Nephron progenitor cell (in vitro differentiated cells): ENCODE results near the gene NHLH2.
A peak's percentile ranks its signal among the peaks of the same experiment; 100 is the strongest.

ENCODE experiments used
- DNase-seq: peaks from one replicate; pipeline ENCODE4 v3.0.0; 2021
- H3K27ac Mint-ChIP-seq: 2 replicates; pipeline ENCODE4 v1.8.0; 2021; ENCODE audit warnings: mild to moderate bottlenecking, moderate library complexity, mixed read lengths
- H3K27me3 Mint-ChIP-seq: 2 replicates; pipeline ENCODE4 v1.8.0; 2021; ENCODE audit warnings: mild to moderate bottlenecking, low read depth, mixed read lengths; ENCODE audit not compliant: poor library complexity
- H3K36me3 Mint-ChIP-seq: 2 replicates; pipeline ENCODE4 v1.8.0; 2021; ENCODE audit warnings: low read depth, mixed read lengths
- H3K4me1 Mint-ChIP-seq: 2 replicates; pipeline ENCODE4 v1.8.0; 2021; ENCODE audit warnings: mixed read lengths
- H3K4me3 Mint-ChIP-seq: 2 replicates; pipeline ENCODE4 v1.8.0; 2021; ENCODE audit warnings: mild to moderate bottlenecking, moderate library complexity, mixed read lengths
- H3K9me3 Mint-ChIP-seq: 2 replicates; pipeline ENCODE4 v1.8.0; 2021; ENCODE audit warnings: mild to moderate bottlenecking, moderate library complexity, mixed read lengths
- CTCF ChIP-seq: fragments of 200-600 bp; sonication (generic); IDR thresholded peaks from 2 replicates; pipeline ENCODE4 v1.5.0; 2021; ENCODE audit warnings: antibody characterized with exemption

Gene NHLH2

GRCh38 chr1:115842948-115843347 is 2.0 kb upstream of the NHLH2 start:
- no peak for DNase-seq
- Mint-ChIP-seq H3K36me3 (no peaks in the 10 kb centered on the region), H3K4me3 (no peak overlapping the region), H3K27ac (no peak overlapping the region), H3K4me1 (peaks cover 4% of the 10 kb centered on the region), H3K27me3 (peaks cover 42% of the 10 kb centered on the region), H3K9me3 (no peaks in the 10 kb centered on the region)
- TF ChIP-seq CTCF = no peak

GRCh38 chr1:115839679-115840237 is 1.2 kb downstream of the NHLH2 start:
- H3K9me3 Mint-ChIP-seq = no peaks in the 10 kb centered on the region
- peak overlapping the region; percentile 89 for H3K4me3 Mint-ChIP-seq
- no peak for TF ChIP-seq CTCF
- peaks cover 74% of the 10 kb centered on the region for H3K27me3 Mint-ChIP-seq
- peaks cover 4% of the 10 kb centered on the region for H3K4me1 Mint-ChIP-seq
- no peak overlapping the region for H3K27ac Mint-ChIP-seq
- no peaks in the 10 kb centered on the region for H3K36me3 Mint-ChIP-seq
- no peak for DNase-seq

GRCh38 chr1:115839029-115839678 is 1.8 kb downstream of the NHLH2 start:
- TF ChIP-seq CTCF = no peak
- H3K4me3 Mint-ChIP-seq = peak overlapping the region; percentile 89
- peaks cover 78% of the 10 kb centered on the region for H3K27me3 Mint-ChIP-seq
- H3K4me1 Mint-ChIP-seq = peaks cover 4% of the 10 kb centered on the region
- peak; percentile 67 for DNase-seq
- no peaks in the 10 kb centered on the region for H3K9me3 Mint-ChIP-seq
- H3K27ac Mint-ChIP-seq = no peak overlapping the region
- no peaks in the 10 kb centered on the region for H3K36me3 Mint-ChIP-seq

GRCh38 chr1:115838431-115839028 is 2.4 kb downstream of the NHLH2 start:
- Mint-ChIP-seq H3K27ac (no peak overlapping the region), H3K27me3 (peaks cover 78% of the 10 kb centered on the region), H3K36me3 (no peaks in the 10 kb centered on the region)

GRCh38 chr1:115837740-115838421 is 3.0 kb downstream of the NHLH2 start:
- TF ChIP-seq CTCF = no peak
- DNase-seq = peak; percentile 46
- Mint-ChIP-seq H3K9me3 (no peaks in the 10 kb centered on the region), H3K4me3 (peak overlapping the region; percentile 67), H3K4me1 (peaks cover 4% of the 10 kb centered on the region), H3K36me3 (no peaks in the 10 kb centered on the region), H3K27me3 (peaks cover 79% of the 10 kb centered on the region), H3K27ac (no peak overlapping the region)

More at GRCh38 chr1:115838431-115839028, 2.4 kb downstream of the NHLH2 start:
- peak; percentile 44 for DNase-seq
- Mint-ChIP-seq H3K9me3 (no peaks in the 10 kb centered on the region), H3K4me1 (peaks cover 4% of the 10 kb centered on the region), H3K4me3 (peak overlapping the region; percentile 89)
- TF ChIP-seq CTCF = no peak
